OCI-LY1 (cell line): Measurements from ENCODE around the gene ERBB2.

Experiments
- EZH2 ChIP-seq: fragments of 200-600 bp; sonication (generic), shearing (Covaris generic); IDR thresholded peaks from 2 replicates; pipeline ENCODE4 v1.8.0; 2017; ENCODE audit warnings: borderline replicate concordance, mixed run types, mild to moderate bottlenecking, antibody characterized with exemption, low read length, moderate library complexity, mixed read lengths
- TF ChIP-seq, protein P1 (sequence below): fragments of 200-600 bp; sonication (generic), shearing (Covaris generic); IDR thresholded peaks from 2 replicates; pipeline ENCODE4 v1.5.1; 2017; ENCODE audit warnings: mild to moderate bottlenecking, antibody characterized with exemption, low read length, moderate library complexity, mixed read lengths

DNA sequence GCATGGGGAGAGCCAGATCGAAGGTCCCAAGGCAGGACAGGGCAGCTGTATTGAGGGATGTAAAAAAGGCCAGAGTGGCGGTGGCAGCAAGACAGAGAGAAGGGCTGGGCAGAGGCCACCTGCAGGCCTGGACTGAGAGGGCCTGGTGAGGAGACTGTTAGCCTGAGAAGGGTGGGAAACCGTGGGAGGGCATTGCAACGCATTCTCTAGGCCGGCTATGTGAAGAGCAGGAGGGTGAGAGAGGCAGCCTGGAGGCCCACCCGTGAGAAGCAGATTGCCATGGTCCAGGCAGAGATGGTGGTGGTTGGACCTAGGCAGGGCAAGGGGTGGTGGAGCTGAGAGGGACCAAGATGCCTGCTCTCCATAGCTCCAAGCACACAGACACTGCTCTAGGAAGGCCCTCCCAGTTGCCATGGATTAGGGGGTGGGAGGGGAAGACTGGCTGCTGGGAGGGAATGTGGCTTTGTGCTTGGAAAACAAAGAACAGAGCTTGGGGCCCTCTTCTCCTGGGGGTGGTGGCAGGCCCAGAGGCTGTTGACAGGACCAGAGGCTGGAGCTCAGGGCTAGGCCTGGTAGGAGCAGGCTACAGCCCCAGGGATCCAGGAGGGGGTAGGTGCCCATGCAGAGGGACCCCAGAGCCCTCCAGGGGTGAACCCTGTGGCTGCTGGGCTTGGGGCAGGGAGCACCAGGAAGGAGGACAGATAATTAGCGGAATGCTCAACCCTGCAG lies 47.1 kb upstream of the ERBB2 start:
- TF ChIP-seq, protein P1, sequence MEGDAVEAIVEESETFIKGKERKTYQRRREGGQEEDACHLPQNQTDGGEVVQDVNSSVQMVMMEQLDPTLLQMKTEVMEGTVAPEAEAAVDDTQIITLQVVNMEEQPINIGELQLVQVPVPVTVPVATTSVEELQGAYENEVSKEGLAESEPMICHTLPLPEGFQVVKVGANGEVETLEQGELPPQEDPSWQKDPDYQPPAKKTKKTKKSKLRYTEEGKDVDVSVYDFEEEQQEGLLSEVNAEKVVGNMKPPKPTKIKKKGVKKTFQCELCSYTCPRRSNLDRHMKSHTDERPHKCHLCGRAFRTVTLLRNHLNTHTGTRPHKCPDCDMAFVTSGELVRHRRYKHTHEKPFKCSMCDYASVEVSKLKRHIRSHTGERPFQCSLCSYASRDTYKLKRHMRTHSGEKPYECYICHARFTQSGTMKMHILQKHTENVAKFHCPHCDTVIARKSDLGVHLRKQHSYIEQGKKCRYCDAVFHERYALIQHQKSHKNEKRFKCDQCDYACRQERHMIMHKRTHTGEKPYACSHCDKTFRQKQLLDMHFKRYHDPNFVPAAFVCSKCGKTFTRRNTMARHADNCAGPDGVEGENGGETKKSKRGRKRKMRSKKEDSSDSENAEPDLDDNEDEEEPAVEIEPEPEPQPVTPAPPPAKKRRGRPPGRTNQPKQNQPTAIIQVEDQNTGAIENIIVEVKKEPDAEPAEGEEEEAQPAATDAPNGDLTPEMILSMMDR, result no peak
- TF ChIP-seq EZH2, result no peak
